WTC11 (cell line): ENCODE data around the gene C10orf90.

Experiments
- KAT7 ChIP-seq: sonication (generic); formaldehyde crosslinking; IDR thresholded peaks from 2 replicates; pipeline ENCODE4 v1.8.1; 2023; ENCODE audit warnings: missing genetic modification reagents, mild to moderate bottlenecking, borderline replicate concordance
- TF ChIP-seq, protein P1 (sequence below): sonication (generic); formaldehyde crosslinking; IDR thresholded peaks from 2 replicates; pipeline ENCODE4 v1.8.1; 2023; ENCODE audit warnings: mild to moderate bottlenecking, missing genetic modification reagents, moderate library complexity
- TF ChIP-seq, protein P2 (sequence below): fragments of 200-600 bp; IDR thresholded peaks from 2 replicates; pipeline ENCODE4 v1.8.0; 2022; ENCODE audit warnings: antibody characterized with exemption

GRCh38 chr10:126500866-126501265 is 169.6 kb downstream of the C10orf90 start:
- TF ChIP-seq, protein P1, sequence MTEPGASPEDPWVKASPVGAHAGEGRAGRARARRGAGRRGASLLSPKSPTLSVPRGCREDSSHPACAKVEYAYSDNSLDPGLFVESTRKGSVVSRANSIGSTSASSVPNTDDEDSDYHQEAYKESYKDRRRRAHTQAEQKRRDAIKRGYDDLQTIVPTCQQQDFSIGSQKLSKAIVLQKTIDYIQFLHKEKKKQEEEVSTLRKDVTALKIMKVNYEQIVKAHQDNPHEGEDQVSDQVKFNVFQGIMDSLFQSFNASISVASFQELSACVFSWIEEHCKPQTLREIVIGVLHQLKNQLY (CRISPR knock-in tag), result no peak
- TF ChIP-seq, protein P2, sequence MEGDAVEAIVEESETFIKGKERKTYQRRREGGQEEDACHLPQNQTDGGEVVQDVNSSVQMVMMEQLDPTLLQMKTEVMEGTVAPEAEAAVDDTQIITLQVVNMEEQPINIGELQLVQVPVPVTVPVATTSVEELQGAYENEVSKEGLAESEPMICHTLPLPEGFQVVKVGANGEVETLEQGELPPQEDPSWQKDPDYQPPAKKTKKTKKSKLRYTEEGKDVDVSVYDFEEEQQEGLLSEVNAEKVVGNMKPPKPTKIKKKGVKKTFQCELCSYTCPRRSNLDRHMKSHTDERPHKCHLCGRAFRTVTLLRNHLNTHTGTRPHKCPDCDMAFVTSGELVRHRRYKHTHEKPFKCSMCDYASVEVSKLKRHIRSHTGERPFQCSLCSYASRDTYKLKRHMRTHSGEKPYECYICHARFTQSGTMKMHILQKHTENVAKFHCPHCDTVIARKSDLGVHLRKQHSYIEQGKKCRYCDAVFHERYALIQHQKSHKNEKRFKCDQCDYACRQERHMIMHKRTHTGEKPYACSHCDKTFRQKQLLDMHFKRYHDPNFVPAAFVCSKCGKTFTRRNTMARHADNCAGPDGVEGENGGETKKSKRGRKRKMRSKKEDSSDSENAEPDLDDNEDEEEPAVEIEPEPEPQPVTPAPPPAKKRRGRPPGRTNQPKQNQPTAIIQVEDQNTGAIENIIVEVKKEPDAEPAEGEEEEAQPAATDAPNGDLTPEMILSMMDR, result no peak
- no peak for TF ChIP-seq KAT7 (CRISPR knock-in tag)
